ENCODE data around the gene CLUH.

- TF ChIP-seq CTCF (IDR thresholded peaks at IDR 0.05) (no peak), POLR2A (IDR thresholded peaks at IDR 0.05) (no peak), EP300 (IDR thresholded peaks at IDR 0.05) (no peak)
Measured at GRCh38 chr17:2709183-2709661, 2.3 kb downstream of the CLUH start.

Measured in ovary (tissue), 3 donors.